GM12892 (cell line): ENCODE measurements around the gene RIF1.
"Not testable (repeated sequence)": the region's sequence is repeated elsewhere in the genome, so short reads cannot be mapped to it uniquely, and the experiment has no call there.

Experiments used
- POLR2A ChIP-seq: IDR thresholded peaks from 2 replicates; pipeline ENCODE4 v1.6.1; 2011; ENCODE audit warnings: low read depth, low read length, control low read depth
- POLR2AphosphoS5 ChIP-seq: IDR thresholded peaks from 2 replicates; pipeline ENCODE4 v1.6.1; 2011; ENCODE audit warnings: low read depth, low read length, control low read depth
- TAF1 ChIP-seq: IDR thresholded peaks from 2 replicates; pipeline ENCODE4 v1.6.1; 2011; ENCODE audit warnings: low read depth, mild to moderate bottlenecking, control low read depth, low read length, borderline replicate concordance

- TF ChIP-seq POLR2A, POLR2AphosphoS5, TAF1: not testable (repeated sequence)
Measured at GRCh38 chr2:151421681-151422080, 12.0 kb downstream of the RIF1 start.
